Stomach (tissue), 4 donors: ENCODE data around the gene LRP1.

Experiments used
- EP300 ChIP-seq: sonication (generic); formaldehyde crosslinking; IDR thresholded peaks from one replicate; pipeline ENCODE4 v1.6.1; 2017; ENCODE audit warnings: antibody characterized with exemption
- POLR2A ChIP-seq, 4 donors: fragments of 450-650 bp; IDR thresholded peaks; one replicate each; pipeline ENCODE4 v1.6.1; 2016; ENCODE audit warnings: antibody characterized with exemption in 4 of 4, control low read depth in 2 of 4, mild to moderate bottlenecking in 1 of 4, moderate library complexity in 1 of 4
- POLR2AphosphoS5 ChIP-seq, 3 donors: sonication (generic); formaldehyde crosslinking; IDR thresholded peaks; one replicate each; pipeline ENCODE4 v1.6.1; 2016; ENCODE audit warnings: antibody characterized with exemption in 3 of 3
- TF ChIP-seq, protein P1 (sequence below), 7 experiments: fragments of 450-650 bp in 4 of 7; fragments of 200-600 bp in 3 of 7; sonication (generic) in 3 of 7; IDR thresholded peaks; one replicate each; pipeline ENCODE4 v1.5.1; 2016 to 2019; ENCODE audit warnings: antibody characterized with exemption in 7 of 7, control low read depth in 2 of 7, mild to moderate bottlenecking in 1 of 7

DNA sequence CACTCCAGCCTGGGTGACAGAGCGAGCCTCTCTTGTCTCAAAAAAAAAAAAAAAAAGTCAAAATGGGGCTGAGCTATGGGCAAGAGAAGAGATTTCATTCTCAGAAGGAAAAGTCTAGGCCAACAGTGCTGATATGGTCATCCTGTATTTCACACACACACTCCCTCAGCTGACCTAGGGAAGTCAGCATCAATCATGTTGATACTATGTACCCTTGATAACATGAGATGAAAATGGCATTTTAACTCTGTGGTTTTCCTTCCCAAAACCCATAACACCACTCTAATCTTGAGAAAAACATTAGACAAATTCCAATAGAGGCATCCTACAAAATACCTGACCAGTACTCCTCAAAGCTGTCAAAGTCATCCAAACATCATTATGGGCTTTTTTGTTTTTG lies 47.4 kb upstream of the LRP1 start:
- TF ChIP-seq, protein P1, sequence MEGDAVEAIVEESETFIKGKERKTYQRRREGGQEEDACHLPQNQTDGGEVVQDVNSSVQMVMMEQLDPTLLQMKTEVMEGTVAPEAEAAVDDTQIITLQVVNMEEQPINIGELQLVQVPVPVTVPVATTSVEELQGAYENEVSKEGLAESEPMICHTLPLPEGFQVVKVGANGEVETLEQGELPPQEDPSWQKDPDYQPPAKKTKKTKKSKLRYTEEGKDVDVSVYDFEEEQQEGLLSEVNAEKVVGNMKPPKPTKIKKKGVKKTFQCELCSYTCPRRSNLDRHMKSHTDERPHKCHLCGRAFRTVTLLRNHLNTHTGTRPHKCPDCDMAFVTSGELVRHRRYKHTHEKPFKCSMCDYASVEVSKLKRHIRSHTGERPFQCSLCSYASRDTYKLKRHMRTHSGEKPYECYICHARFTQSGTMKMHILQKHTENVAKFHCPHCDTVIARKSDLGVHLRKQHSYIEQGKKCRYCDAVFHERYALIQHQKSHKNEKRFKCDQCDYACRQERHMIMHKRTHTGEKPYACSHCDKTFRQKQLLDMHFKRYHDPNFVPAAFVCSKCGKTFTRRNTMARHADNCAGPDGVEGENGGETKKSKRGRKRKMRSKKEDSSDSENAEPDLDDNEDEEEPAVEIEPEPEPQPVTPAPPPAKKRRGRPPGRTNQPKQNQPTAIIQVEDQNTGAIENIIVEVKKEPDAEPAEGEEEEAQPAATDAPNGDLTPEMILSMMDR (IDR thresholded peaks at IDR 0.05) = no peak
- TF ChIP-seq POLR2AphosphoS5 (IDR thresholded peaks at IDR 0.05) = no peak
- TF ChIP-seq EP300 = no peak
- TF ChIP-seq POLR2A (IDR thresholded peaks at IDR 0.05) = no peak
